GM10847 (cell line): Measurements from ENCODE around the gene ARFGAP3.

Experiments used
- POLR2A ChIP-seq: IDR thresholded peaks from 2 replicates; pipeline ENCODE4 v1.6.1; 2011; ENCODE audit not compliant: insufficient read length; ENCODE audit errors: extremely low read depth

The ARFGAP3 gene

GRCh38 chr22:42763965-42764480, 93.0 kb downstream of the ARFGAP3 start:
- no peak for TF ChIP-seq POLR2A

GRCh38 chr22:42760806-42761565, 96.1 kb downstream of the ARFGAP3 start:
- TF ChIP-seq POLR2A, result no peak

GRCh38 chr22:42758931-42759629, 98.0 kb downstream of the ARFGAP3 start:
- TF ChIP-seq POLR2A, result no peak

GRCh38 chr22:42754658-42755057, 102.4 kb downstream of the ARFGAP3 start:
- TF ChIP-seq POLR2A, result no peak

GRCh38 chr22:42752912-42753311, 104.2 kb downstream of the ARFGAP3 start:
- no peak for TF ChIP-seq POLR2A

GRCh38 chr22:42752230-42752746, 104.8 kb downstream of the ARFGAP3 start:
- no peak for TF ChIP-seq POLR2A

- TF ChIP-seq POLR2A, result no peak
These were observed 109.2 kb downstream of the ARFGAP3 start for GRCh38 chr22:42747701-42748513.
